Lower lobe of right lung (tissue), 2 donors: ENCODE measurements around the gene APOBR. TPM values are rescaled to one million over a fixed set of nuclear protein-coding genes. Genes with fewer than 3 reads are reported as not detected.
"Not testable (repeated sequence)": the region's sequence is repeated elsewhere in the genome, so short reads cannot be mapped to it uniquely, and the experiment has no call there.

Experiments
- ATAC-seq, 2 donors: fragments of 200-7000 bp; cut with Tn5 transposase; one replicate each; pipeline ENCODE4 v1.9.1; 2020 to 2022; ENCODE audit warnings: mild to moderate bottlenecking in 2 of 2, moderate library complexity in 2 of 2
- DNase-seq: peaks from one replicate; pipeline ENCODE4 v3.0.0-alpha.2; 2020
- H3K27ac ChIP-seq: fragments of 200-600 bp; one replicate; pipeline ENCODE4 v1.8.0; 2022
- H3K27me3 ChIP-seq: fragments of 200-600 bp; one replicate; pipeline ENCODE4 v1.8.0; 2022; ENCODE audit warnings: low read depth
- H3K36me3 ChIP-seq: fragments of 200-600 bp; one replicate; pipeline ENCODE4 v1.8.0; 2022; ENCODE audit warnings: mild to moderate bottlenecking
- H3K4me1 ChIP-seq: fragments of 200-600 bp; one replicate; pipeline ENCODE4 v1.8.0; 2022
- H3K4me3 ChIP-seq: fragments of 200-600 bp; one replicate; pipeline ENCODE4 v1.8.0; 2022; ENCODE audit warnings: mild to moderate bottlenecking
- H3K9me3 ChIP-seq: fragments of 200-600 bp; one replicate; pipeline ENCODE4 v1.8.0; 2022
- intact Hi-C: fragments of 100-400 bp; cut with DNase I; formaldehyde crosslinking; loops from one replicate; pipeline ENCODE4 v1.11.0; 2022
- total RNA-seq: library from RNA; stranded (reverse); fragmentation: NEBNext Ultra II Directional; extraction: Animal tissue kit (Norgen Biotek cat#: 25700); gene quantifications from one replicate; pipeline ENCODE4 v1.2.1, GENCODE V29; 2021
- TF ChIP-seq, protein P1 (sequence below): fragments of 200-600 bp; IDR thresholded peaks from one replicate; pipeline ENCODE4 v1.8.0; 2022; ENCODE audit warnings: antibody characterized with exemption, mild to moderate bottlenecking
- donor health status: DM: no; HTN: yes; CAD: no; lungs with severe emphysema.

The APOBR gene
- total RNA-seq, 1 donor from 2014 or later = 29.2 TPM

DNA sequence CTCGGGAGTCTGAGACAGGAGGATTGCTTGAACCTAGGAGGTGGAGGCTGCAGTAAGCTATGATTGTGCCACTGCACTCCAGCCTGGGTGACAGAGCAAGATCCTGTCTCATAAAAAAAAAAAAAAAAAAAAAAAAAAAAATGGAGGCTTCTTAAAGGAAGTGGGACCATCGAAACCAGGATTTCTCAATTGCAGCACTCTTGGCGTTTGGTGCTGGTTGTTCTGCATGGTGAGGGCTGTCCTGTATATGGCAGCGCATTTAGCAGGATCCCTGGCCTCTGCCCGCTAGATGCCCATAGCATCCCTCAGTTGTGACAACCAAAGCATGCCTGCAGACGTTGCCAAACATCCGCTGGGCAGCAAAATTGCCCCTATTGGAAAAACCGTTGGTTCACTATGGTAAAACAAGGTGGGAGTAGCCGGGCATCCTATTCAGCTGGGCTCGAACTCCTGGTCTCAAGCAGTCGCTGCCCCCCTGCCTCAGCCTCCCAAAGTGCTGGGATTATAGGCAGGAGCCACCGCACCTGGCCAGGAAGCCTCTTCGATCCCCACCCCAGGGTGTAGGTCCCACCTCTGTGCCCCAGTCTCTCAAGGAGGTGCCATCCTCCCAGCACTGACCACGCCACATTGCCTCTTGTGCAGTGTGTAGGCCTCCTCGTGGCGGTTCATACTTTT, 15.8 kb upstream of the APOBR start:
- Histone ChIP-seq H3K4me3 (no peak overlapping the region), H3K36me3 (peaks cover 98% of the 10 kb centered on the region), H3K9me3 (no peaks in the 10 kb centered on the region), H3K4me1 (no peaks in the 10 kb centered on the region), H3K27me3 (no peaks in the 10 kb centered on the region), H3K27ac (no peak overlapping the region)
- TF ChIP-seq, protein P1, sequence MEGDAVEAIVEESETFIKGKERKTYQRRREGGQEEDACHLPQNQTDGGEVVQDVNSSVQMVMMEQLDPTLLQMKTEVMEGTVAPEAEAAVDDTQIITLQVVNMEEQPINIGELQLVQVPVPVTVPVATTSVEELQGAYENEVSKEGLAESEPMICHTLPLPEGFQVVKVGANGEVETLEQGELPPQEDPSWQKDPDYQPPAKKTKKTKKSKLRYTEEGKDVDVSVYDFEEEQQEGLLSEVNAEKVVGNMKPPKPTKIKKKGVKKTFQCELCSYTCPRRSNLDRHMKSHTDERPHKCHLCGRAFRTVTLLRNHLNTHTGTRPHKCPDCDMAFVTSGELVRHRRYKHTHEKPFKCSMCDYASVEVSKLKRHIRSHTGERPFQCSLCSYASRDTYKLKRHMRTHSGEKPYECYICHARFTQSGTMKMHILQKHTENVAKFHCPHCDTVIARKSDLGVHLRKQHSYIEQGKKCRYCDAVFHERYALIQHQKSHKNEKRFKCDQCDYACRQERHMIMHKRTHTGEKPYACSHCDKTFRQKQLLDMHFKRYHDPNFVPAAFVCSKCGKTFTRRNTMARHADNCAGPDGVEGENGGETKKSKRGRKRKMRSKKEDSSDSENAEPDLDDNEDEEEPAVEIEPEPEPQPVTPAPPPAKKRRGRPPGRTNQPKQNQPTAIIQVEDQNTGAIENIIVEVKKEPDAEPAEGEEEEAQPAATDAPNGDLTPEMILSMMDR = no peak
- ATAC-seq (peak in 1 of 2 donors; percentile 34), DNase-seq (no peak)
- intact Hi-C loops = no loop called here

DNA sequence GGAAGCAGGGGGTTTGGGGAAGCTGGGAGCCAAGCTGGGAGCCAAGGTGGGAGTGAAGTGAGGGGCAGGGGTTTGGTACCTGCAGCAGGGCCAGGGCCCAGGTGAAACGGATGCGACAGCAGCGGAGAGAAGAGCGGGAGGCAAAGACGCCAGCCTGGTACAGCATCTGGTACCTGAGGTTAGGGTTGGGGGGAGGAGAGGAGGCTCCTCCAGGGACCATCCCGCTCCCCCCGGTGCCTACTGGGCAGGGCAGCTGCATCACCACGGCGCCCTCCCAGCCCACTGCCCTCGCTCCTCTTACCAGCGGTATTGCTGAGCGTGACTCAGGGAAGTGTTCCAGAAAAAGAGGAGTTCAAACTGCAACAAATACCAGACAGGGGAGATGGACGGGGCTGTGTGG, 12.4 kb upstream of the APOBR start:
- no peaks in the 10 kb centered on the region for H3K9me3 ChIP-seq
- TF ChIP-seq, protein P1 = no peak
- no peak overlapping the region for H3K4me3 ChIP-seq
- peaks cover 92% of the 10 kb centered on the region for H3K36me3 ChIP-seq
- no peak overlapping the region for H3K27ac ChIP-seq
- H3K4me1 ChIP-seq = no peaks in the 10 kb centered on the region
- H3K27me3 ChIP-seq = no peaks in the 10 kb centered on the region
- ATAC-seq (no peak), DNase-seq (no peak)
- intact Hi-C loops = no loop called here

DNA sequence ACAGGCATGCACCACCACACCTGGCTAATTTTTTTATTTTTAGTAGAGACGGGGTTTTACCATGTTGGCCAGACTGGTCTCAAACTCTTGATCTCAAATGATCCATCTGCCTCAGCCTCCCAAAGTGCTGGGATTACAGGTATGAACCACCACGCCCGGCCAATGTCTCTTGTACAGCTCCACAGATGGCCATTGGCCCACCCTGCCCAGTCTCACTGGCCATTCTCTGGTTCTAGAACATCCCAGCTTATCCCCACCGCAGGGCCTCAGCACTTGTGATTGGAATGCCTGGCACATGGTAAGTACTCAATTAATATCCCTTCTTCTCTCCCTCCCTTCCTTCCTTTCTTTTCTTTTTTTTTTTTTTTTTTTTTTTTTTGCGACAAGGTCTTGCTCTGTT, 11.1 kb upstream of the APOBR start:
- H3K27ac ChIP-seq, H3K4me1 ChIP-seq, intact Hi-C loops, ATAC-seq, DNase-seq, H3K27me3 ChIP-seq, H3K4me3 ChIP-seq, H3K9me3 ChIP-seq: not testable (repeated sequence)
- H3K36me3 ChIP-seq = peaks cover 92% of the 10 kb centered on the region

DNA sequence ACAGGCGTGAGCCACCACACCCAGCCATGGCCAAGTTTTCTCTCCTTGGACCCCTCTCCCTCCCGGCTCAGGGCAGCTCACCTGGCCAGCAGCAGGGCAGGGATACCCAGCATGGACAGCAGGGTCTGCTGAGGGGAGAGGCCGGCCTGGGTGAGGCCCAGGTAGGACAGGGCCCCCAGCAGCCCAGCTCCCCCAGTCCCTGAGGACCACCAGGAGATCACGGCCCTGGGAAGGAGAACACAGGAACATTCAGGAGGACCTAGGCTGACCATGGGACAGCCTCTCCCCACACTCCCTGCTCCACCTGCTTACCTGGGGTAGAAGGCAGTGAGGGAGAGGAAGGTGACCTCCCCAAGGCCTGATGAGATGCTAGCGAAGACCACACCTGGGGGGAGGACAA, 8.2 kb upstream of the APOBR start:
- Histone ChIP-seq H3K4me3 (no peak overlapping the region), H3K9me3 (no peaks in the 10 kb centered on the region), H3K27ac (no peak overlapping the region), H3K36me3 (peaks cover 81% of the 10 kb centered on the region), H3K27me3 (no peaks in the 10 kb centered on the region), H3K4me1 (peaks cover 16% of the 10 kb centered on the region)
- DNase-seq = no peak
- intact Hi-C loops = no loop called here
- ATAC-seq = no peak
- TF ChIP-seq, protein P1 = no peak

DNA sequence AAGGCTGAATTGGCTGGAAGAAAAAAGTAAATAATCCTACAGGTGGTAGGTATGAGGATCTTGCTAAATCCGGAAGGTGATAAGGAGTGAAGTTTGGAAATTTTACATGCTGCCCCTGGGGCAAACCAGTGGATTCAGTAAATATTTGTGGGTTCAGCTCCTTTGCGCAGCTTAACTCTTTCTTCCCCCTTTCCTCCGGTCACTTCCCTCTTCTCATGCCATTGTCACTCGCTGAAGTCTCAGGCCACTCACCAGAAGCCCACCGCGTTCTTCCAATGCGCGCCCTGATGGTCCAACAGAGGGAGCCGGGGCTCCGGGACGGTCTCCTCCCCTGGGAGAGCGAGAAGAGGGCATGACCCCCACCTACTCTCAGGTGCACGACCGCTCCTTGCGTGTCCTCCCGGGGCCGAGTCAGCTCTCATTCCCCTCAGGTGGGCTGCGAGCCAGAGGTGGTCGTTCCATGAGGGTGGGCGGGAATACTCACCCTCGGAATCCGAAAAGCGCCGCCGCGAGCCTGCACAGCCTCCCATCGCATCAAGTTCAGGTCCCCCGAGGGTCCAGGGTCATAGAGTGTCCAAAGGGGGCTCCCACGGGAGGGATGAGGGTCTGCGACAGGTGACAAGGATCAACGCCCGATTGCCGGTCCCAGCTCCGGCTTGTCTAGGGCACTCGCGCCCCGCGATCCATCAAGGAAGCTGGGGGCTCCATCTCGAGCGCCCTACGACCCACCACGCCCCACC, 3.0 kb upstream of the APOBR start:
- intact Hi-C loops = no loop called here
- peak overlapping the region; percentile 98 for H3K27ac ChIP-seq

More for the DNA sequence above, 3.0 kb upstream of the APOBR start:
- TF ChIP-seq, protein P1 = peak; percentile 16
- Histone ChIP-seq H3K4me1 (peaks cover 33% of the 10 kb centered on the region), H3K9me3 (no peaks in the 10 kb centered on the region), H3K27me3 (no peaks in the 10 kb centered on the region), H3K36me3 (peaks cover 36% of the 10 kb centered on the region), H3K4me3 (peak overlapping the region; percentile 99)
- DNase-seq (peak; percentile 70), ATAC-seq (peak; percentile 40 to 57)
